Cardiac muscle cell (in vitro differentiated cells and primary cell): ENCODE results near the gene PRRG4. TPM values are rescaled to one million over a fixed set of nuclear protein-coding genes. Genes with fewer than 3 reads are reported as not detected.
"Not testable (repeated sequence)": the region's sequence is repeated elsewhere in the genome, so short reads cannot be mapped to it uniquely, and the experiment has no call there.

ENCODE experiments used
- DNase-seq, 2 donors: peaks; one replicate each; pipeline versions ENCODE4 v3.0.0 to v3.0.0-alpha.2; 2010 to 2017; ENCODE audit warnings: low read depth in 1 of 2, low spot score in 1 of 2
- H3K27ac ChIP-seq: fragments of 200-600 bp; sonication (generic); 2 replicates; pipeline ENCODE4 v1.5.1; 2016
- H3K27me3 ChIP-seq: fragments of 200-600 bp; sonication (generic); 2 replicates; pipeline ENCODE4 v1.6.0; 2016; ENCODE audit warnings: control low read depth
- H3K36me3 ChIP-seq: fragments of 200-600 bp; sonication (generic); 2 replicates; pipeline ENCODE4 v1.5.1; 2016; ENCODE audit warnings: control low read depth
- H3K4me1 ChIP-seq: fragments of 200-600 bp; sonication (generic); 2 replicates; pipeline ENCODE4 v1.8.1; 2017; ENCODE audit warnings: low read depth, mild to moderate bottlenecking, mixed run types
- H3K4me3 ChIP-seq: fragments of 200-600 bp; sonication (generic); 2 replicates; pipeline ENCODE4 v1.5.1; 2016; ENCODE audit warnings: mild to moderate bottlenecking
- H3K9me3 ChIP-seq: fragments of 200-600 bp; sonication (generic); 2 replicates; pipeline ENCODE4 v1.5.1; 2017; ENCODE audit warnings: low read depth, mild to moderate bottlenecking, control low read depth
- polyA plus RNA-seq: library from polyadenylated mRNA; unstranded; fragments of >200 nt; fragmentation: Nextera tagmentation; extraction: Ambion mirVana; gene quantifications from 2 replicates; pipeline ENCODE4 v1.2.1, GENCODE V29; 2016
- total RNA-seq: library from RNA; depleted of rRNA; stranded (reverse); fragments of >200 nt; gene quantifications from 2 replicates; pipeline ENCODE4 v1.2.3, GENCODE V29; 2016
- TF ChIP-seq, protein P1 (sequence below): IDR thresholded peaks from 2 replicates; pipeline ENCODE4 v1.5.1; 2012; ENCODE audit warnings: low read depth, mild to moderate bottlenecking, low read length

PRRG4 gene
- total RNA-seq (not detected in 2 replicates), polyA plus RNA-seq (not detected in 2 replicates)

DNA sequence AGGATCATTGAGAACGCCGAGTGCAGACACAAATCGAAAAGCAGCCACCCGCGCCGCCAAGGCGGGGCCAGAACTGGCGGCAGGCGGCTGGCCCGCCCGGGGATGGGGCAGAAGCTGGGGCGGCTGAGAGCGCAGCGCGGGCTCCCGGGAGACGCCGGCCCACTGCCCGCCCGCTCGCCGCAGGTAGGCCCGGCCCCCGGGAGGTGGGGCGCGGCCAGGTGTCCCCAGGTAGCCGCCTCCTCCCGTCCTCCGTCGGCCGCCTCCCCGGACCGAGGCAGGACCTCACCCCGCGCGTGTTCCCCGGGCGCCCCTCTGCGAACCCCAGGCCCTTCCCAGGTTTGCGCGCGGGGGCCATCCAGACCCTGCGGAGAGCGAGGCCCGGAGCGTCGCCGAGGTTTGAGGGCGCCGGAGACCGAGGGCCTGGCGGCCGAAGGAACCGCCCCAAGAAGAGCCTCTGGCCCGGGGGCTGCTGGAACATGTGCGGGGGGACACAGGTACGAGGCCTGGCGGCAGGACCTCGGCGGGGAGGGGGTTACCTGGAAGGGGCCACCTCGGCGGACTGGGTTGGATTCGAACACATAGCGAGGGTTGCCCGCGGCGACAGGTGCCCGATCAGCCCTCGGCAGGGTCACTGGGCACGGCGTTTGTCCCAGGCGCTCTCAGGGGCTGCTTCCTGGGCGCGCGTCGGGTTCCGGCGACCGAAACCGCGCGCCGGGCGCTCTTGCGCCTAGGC lies at the start of gene PRRG4:
PRRG4 (plus strand) TSS at position 248 of the 733 bp plus-strand sequence. CDS start 603 bp downstream, outside the sequence.
- H3K4me1 ChIP-seq = no peaks in the 10 kb centered on the region
- peaks cover 54% of the 10 kb centered on the region for H3K27me3 ChIP-seq
- H3K4me3 ChIP-seq = peak within 1 kb of the TSS; percentile 33
- no peak within 1 kb of the TSS for H3K27ac ChIP-seq
- peak; percentile 57 to 62 for DNase-seq
- no peaks in the 10 kb centered on the region for H3K9me3 ChIP-seq
- H3K36me3 ChIP-seq = no peaks in the 10 kb centered on the region
- TF ChIP-seq, protein P1, sequence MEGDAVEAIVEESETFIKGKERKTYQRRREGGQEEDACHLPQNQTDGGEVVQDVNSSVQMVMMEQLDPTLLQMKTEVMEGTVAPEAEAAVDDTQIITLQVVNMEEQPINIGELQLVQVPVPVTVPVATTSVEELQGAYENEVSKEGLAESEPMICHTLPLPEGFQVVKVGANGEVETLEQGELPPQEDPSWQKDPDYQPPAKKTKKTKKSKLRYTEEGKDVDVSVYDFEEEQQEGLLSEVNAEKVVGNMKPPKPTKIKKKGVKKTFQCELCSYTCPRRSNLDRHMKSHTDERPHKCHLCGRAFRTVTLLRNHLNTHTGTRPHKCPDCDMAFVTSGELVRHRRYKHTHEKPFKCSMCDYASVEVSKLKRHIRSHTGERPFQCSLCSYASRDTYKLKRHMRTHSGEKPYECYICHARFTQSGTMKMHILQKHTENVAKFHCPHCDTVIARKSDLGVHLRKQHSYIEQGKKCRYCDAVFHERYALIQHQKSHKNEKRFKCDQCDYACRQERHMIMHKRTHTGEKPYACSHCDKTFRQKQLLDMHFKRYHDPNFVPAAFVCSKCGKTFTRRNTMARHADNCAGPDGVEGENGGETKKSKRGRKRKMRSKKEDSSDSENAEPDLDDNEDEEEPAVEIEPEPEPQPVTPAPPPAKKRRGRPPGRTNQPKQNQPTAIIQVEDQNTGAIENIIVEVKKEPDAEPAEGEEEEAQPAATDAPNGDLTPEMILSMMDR = no peak

DNA sequence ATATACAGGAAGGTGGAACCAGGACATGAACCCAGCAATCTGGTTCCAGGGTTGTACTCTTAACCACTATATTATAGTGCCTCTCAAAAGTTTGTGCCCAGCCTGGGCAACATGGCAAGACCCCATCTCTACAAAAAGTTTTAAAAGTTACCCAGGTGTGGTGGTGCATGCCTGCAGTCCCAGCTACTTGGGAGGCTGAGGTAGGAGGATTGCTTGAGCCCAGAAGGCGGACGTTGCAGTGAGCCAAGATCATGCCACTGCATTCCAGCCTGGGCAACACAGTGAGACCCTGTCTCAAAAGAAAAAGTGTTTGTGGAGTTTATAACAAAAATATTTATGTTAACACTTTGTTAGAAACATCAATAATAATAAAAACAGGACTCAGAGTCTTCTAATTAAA lies 48.9 kb upstream of the PRRG4 start:
- not testable (repeated sequence) for H3K36me3 ChIP-seq, H3K27ac ChIP-seq, DNase-seq, H3K4me1 ChIP-seq, H3K9me3 ChIP-seq, H3K4me3 ChIP-seq, H3K27me3 ChIP-seq

DNA sequence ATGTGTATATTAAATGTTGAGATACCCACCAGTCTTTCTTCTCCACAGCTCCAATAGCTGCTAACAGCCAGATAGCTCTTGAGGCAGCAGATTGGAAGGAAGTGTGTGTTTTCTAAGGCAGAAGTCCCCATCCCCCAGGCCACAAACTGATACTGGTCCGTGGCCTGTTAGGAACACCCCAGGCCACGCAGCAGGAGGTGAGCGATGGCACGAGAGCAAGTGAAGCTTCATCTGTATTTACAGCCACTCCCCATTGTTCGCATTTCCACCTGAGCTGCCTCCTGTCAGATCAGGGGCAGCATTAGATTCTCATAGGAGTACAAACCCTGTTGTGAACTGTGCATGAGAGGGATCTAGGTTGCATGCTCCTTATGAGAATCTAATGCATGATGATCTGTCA lies 48.0 kb upstream of the PRRG4 start:
- H3K36me3 ChIP-seq = no peaks in the 10 kb centered on the region
- H3K9me3 ChIP-seq = no peaks in the 10 kb centered on the region
- H3K4me1 ChIP-seq = no peaks in the 10 kb centered on the region
- H3K4me3 ChIP-seq = no peak overlapping the region
- no peaks in the 10 kb centered on the region for H3K27me3 ChIP-seq
- TF ChIP-seq, protein P1 = no peak
- no peak for DNase-seq
- H3K27ac ChIP-seq = no peak overlapping the region

DNA sequence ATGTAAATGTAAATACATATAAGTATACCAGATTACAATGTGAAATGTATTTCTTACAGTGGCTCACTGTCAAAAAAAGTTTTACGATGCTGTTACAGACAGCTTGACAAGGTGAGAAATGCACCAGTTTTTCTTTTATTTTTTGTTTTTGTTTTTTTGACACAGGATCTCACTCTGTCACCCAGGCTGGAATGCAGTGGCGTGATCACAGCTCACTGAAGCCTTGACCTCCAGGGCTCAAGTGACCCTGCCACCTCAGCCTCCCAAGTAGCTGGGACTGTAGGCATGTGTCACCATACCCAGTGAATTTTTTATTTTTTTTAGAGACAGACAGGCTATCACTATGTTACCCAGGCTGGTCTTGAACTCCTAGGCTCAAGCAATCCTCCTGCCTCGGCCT lies 44.5 kb upstream of the PRRG4 start:
- DNase-seq = no peak
- no peak overlapping the region for H3K4me3 ChIP-seq
- no peaks in the 10 kb centered on the region for H3K36me3 ChIP-seq
- H3K9me3 ChIP-seq = no peaks in the 10 kb centered on the region
- H3K27ac ChIP-seq = no peak overlapping the region
- H3K4me1 ChIP-seq = no peaks in the 10 kb centered on the region
- H3K27me3 ChIP-seq = peaks cover 11% of the 10 kb centered on the region
- TF ChIP-seq, protein P1 = no peak

DNA sequence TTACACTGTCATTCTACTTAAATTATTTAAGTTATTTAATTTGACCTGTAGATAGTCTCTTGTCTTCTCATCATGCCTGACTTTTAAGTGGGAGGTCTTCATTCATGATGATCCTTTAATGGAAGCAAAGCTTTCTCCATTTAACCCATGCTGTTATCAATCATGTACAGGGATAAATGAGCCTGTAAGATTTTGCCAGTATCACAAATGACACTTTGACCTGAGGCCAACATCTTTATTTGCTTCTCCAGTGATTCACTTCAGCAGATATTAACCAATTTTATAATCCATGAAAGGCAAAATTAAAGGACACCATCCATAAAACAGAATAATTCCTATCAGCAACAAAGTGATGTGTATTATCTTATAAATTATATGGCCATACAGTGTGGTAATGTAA lies 42.9 kb upstream of the PRRG4 start:
- TF ChIP-seq, protein P1 = no peak
- no peak for DNase-seq
- H3K4me1 ChIP-seq = no peaks in the 10 kb centered on the region

DNA sequence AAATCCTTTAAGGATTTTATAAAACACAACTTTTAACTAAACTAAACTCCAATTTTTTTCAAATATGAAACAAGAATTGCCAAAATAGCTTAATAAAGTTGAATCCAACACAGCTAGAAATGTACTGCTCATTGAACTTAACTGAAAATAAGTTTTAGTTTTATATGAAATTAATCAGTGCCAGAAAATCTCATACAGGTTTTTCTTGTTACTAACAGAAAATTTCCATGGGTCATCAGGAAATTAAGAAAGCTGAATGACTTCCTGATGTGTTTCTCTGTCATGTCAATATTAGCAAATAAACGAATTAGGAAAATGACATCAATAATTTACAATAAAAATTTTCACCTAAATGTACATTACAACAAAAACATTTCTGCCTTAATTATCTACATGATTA lies 38.8 kb upstream of the PRRG4 start:
- H3K4me3 ChIP-seq = no peak overlapping the region
- H3K27me3 ChIP-seq = peaks cover 31% of the 10 kb centered on the region
- H3K27ac ChIP-seq = no peak overlapping the region
- TF ChIP-seq, protein P1 = no peak
- no peaks in the 10 kb centered on the region for H3K9me3 ChIP-seq
- H3K36me3 ChIP-seq = no peaks in the 10 kb centered on the region
- no peaks in the 10 kb centered on the region for H3K4me1 ChIP-seq
- DNase-seq = no peak

More for the DNA sequence above, 42.9 kb upstream of the PRRG4 start:
- Histone ChIP-seq H3K27me3 (peaks cover 22% of the 10 kb centered on the region), H3K4me3 (no peak overlapping the region), H3K36me3 (no peaks in the 10 kb centered on the region), H3K9me3 (no peaks in the 10 kb centered on the region), H3K27ac (no peak overlapping the region)
